Measurements from ENCODE around the gene TLDC2.

Gene TLDC2

GRCh38 chr20:36875702-36876472 is at the start of gene TLDC2:
Gene TLDC2 (plus strand): TSS chr20:36876138. CDS start chr20:36876175, 37 bp downstream.
- peak within 1 kb of the TSS; percentile 74 for H3K27ac ChIP-seq
- no peak for TF ChIP-seq CTCF (IDR thresholded peaks at IDR 0.05)
- no peak for TF ChIP-seq ZFX (IDR thresholded peaks at IDR 0.05; ENCODE audit: borderline replicate concordance)

GRCh38 chr20:36826554-36827244 is 49.2 kb upstream of the TLDC2 start:
- H3K27ac ChIP-seq: no peak overlapping the region
- no peak for TF ChIP-seq CTCF (IDR thresholded peaks at IDR 0.05)
- no peak for TF ChIP-seq ZFX (IDR thresholded peaks at IDR 0.05; ENCODE audit: borderline replicate concordance)

GRCh38 chr20:36827541-36828279 is 48.2 kb upstream of the TLDC2 start:
- H3K27ac ChIP-seq: no peak overlapping the region
- TF ChIP-seq ZFX (IDR thresholded peaks at IDR 0.05; ENCODE audit: borderline replicate concordance) (no peak), CTCF (IDR thresholded peaks at IDR 0.05) (no peak)

- no peak overlapping the region for H3K27ac ChIP-seq
- no peak for TF ChIP-seq ZFX (IDR thresholded peaks at IDR 0.05; ENCODE audit: borderline replicate concordance)
- TF ChIP-seq CTCF (IDR thresholded peaks at IDR 0.05): no peak
Observed at GRCh38 chr20:36830791-36831691, 44.9 kb upstream of the TLDC2 start.

GRCh38 chr20:36832791-36833190 is 43.1 kb upstream of the TLDC2 start:
- no peak for TF ChIP-seq ZFX (IDR thresholded peaks at IDR 0.05; ENCODE audit: borderline replicate concordance)
- TF ChIP-seq CTCF (IDR thresholded peaks at IDR 0.05): no peak
- peak overlapping the region; percentile 26; the same call in 1 of the 2 replicates for H3K27ac ChIP-seq

GRCh38 chr20:36833275-36834020 is 42.5 kb upstream of the TLDC2 start:
- peak overlapping the region; percentile 83 for H3K27ac ChIP-seq
- TF ChIP-seq CTCF (IDR thresholded peaks at IDR 0.05) (no peak), ZFX (IDR thresholded peaks at IDR 0.05; ENCODE audit: borderline replicate concordance) (no peak)
